ENCODE measurements around the gene PFKM.

DNA sequence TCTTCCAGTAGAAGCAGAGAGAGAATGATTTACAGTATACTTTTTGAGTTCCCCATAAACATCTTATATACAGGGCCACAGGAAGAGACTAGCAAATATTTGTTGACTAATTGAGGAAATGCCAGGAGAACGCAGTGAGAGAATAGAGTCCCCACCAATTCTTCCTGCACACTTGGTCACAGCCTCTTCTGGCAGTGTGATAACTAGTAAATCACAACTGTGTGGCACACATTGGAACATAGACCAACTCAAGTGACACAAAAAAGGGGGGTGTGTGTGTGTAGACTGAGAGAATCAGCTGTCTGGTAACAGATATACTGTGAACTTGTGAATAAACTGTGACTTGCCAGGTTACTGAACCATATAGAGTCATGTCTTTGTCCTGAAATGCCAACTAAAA, 10.2 kb downstream of the PFKM start:
- TF ChIP-seq, protein P1, sequence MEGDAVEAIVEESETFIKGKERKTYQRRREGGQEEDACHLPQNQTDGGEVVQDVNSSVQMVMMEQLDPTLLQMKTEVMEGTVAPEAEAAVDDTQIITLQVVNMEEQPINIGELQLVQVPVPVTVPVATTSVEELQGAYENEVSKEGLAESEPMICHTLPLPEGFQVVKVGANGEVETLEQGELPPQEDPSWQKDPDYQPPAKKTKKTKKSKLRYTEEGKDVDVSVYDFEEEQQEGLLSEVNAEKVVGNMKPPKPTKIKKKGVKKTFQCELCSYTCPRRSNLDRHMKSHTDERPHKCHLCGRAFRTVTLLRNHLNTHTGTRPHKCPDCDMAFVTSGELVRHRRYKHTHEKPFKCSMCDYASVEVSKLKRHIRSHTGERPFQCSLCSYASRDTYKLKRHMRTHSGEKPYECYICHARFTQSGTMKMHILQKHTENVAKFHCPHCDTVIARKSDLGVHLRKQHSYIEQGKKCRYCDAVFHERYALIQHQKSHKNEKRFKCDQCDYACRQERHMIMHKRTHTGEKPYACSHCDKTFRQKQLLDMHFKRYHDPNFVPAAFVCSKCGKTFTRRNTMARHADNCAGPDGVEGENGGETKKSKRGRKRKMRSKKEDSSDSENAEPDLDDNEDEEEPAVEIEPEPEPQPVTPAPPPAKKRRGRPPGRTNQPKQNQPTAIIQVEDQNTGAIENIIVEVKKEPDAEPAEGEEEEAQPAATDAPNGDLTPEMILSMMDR (conservative IDR thresholded peaks at IDR 0.05; ENCODE audit: low read depth, low read length) = no peak
- TF ChIP-seq POLR2A (IDR thresholded peaks at IDR 0.05; ENCODE audit: low read depth, low read length) (no peak), RCOR1 (IDR thresholded peaks at IDR 0.05; ENCODE audit: insufficient replicate concordance, low read length) (no peak), SMC3 (IDR thresholded peaks at IDR 0.05; ENCODE audit: low read depth, low read length) (no peak), USF2 (IDR thresholded peaks at IDR 0.05; ENCODE audit: low read depth, low read length) (no peak), MAZ (IDR thresholded peaks at IDR 0.05; ENCODE audit: borderline replicate concordance, low read depth, low read length) (no peak), MAFK (IDR thresholded peaks at IDR 0.05; ENCODE audit: low read depth, low read length) (no peak), MXI1 (IDR thresholded peaks at IDR 0.05; ENCODE audit: borderline replicate concordance, low read depth, low read length) (no peak), CEBPB (IDR thresholded peaks at IDR 0.05; ENCODE audit: low read depth, low read length) (no peak), RAD21 (IDR thresholded peaks at IDR 0.05; ENCODE audit: low read length) (no peak), ELK1 (IDR thresholded peaks at IDR 0.05; ENCODE audit: borderline replicate concordance, low read depth, low read length) (no peak), FOS (IDR thresholded peaks at IDR 0.05; ENCODE audit: low read depth, low read length) (no peak), NFE2L2 (IDR thresholded peaks at IDR 0.05; ENCODE audit: low read depth, low read length) (no peak)
